Upper lobe of left lung (tissue), 6 donors: Measurements from ENCODE around the gene S100A8. TPM values are rescaled to one million over a fixed set of nuclear protein-coding genes. Genes with fewer than 3 reads are reported as not detected.

Experiments
- ATAC-seq, 2 donors: fragments of 200-7000 bp; cut with Tn5 transposase; one replicate each; pipeline ENCODE4 v1.9.1; 2022; ENCODE audit warnings: mild to moderate bottlenecking in 2 of 2, moderate library complexity in 2 of 2; ENCODE audit not compliant: low FRiP score in 2 of 2
- DNase-seq, 2 donors: peaks; one replicate each; pipeline ENCODE4 v3.0.0-alpha.2; 2019 to 2020
- H3K27ac ChIP-seq, 4 donors: fragments of 200-600 bp; sonication (generic); one replicate each; pipeline ENCODE4 v1.5.1; 2016 to 2019
- H3K27me3 ChIP-seq, 4 donors: fragments of 200-600 bp; sonication (generic); one replicate each; pipeline ENCODE4 v1.5.1; 2017 to 2019
- H3K36me3 ChIP-seq, 4 donors: fragments of 200-600 bp; sonication (generic); one replicate each; pipeline ENCODE4 v1.5.1; 2016 to 2019
- H3K4me1 ChIP-seq, 4 donors: fragments of 200-600 bp; sonication (generic); one replicate each; pipeline ENCODE4 v1.5.1; 2018 to 2019
- H3K4me3 ChIP-seq, 4 donors: fragments of 200-600 bp; sonication (generic); one replicate each; pipeline ENCODE4 v1.5.1; 2017 to 2019; ENCODE audit warnings: mild to moderate bottlenecking in 2 of 4, moderate library complexity in 1 of 4
- H3K9me3 ChIP-seq, 4 donors: fragments of 200-600 bp; sonication (generic); one replicate each; pipeline ENCODE4 v1.5.1; 2018 to 2019
- CTCF ChIP-seq, 6 experiments: fragments of 450-650 bp in 4 of 6; fragments of 200-600 bp in 2 of 6; sonication (generic) in 2 of 6; IDR thresholded peaks; one replicate each; pipeline ENCODE4 v1.5.1; 2016 to 2019; ENCODE audit warnings: antibody characterized with exemption in 6 of 6
- EP300 ChIP-seq, 4 donors: sonication (generic); formaldehyde crosslinking; IDR thresholded peaks; one replicate each; pipeline ENCODE4 v1.5.1; 2017; ENCODE audit warnings: antibody characterized with exemption in 4 of 4, control low read depth in 2 of 4
- POLR2A ChIP-seq, 4 donors: fragments of 450-650 bp; IDR thresholded peaks; one replicate each; pipeline ENCODE4 v1.5.1; 2016 to 2017; ENCODE audit warnings: antibody characterized with exemption in 4 of 4, mild to moderate bottlenecking in 2 of 4
- POLR2AphosphoS5 ChIP-seq, 2 donors: sonication (generic); formaldehyde crosslinking; IDR thresholded peaks; one replicate each; pipeline ENCODE4 v1.5.1; 2017; ENCODE audit warnings: antibody characterized with exemption in 2 of 2
- WGBS, 2 donors: methylation state at CpG; one replicate each; pipeline ENCODE4 v1.1.5; 2017 to 2018; 5-methylcytosine and 5-hydroxymethylcytosine counted together
- total RNA-seq, 6 donors: library from RNA; depleted of rRNA in 4 of 6; stranded (reverse); fragments of >200 nt in 4 of 6; gene quantifications; one replicate each; pipeline versions ENCODE4 v1.1.0 to v1.2.1, GENCODE V29; 2016 to 2021
- donor health status: DM: no; HTN: no; CAD: no; lungs with moderate emphysema.
- donor health status: DM: no; HTN: yes; CAD: no; lungs with severe emphysema.

The S100A8 gene
- 100 to 1,000 TPM in 4 of 6 donors, 10 to 100 TPM in 2; 49.2 to 842 (median 194) TPM for total RNA-seq

- Histone ChIP-seq H3K9me3 (no peaks in the 10 kb centered on the region), H3K36me3 (no peaks in the 10 kb centered on the region), H3K27me3 (no peaks in the 10 kb centered on the region), H3K4me1 (peaks cover 0 to 5% (median 0%) of the 10 kb centered on the region in 4 donors), H3K27ac (peak within 1 kb of the TSS; percentile 73 to 81 (median 80)), H3K4me3 (peak within 1 kb of the TSS in 3 of 4 donors; percentile 20 to 40 (median 23))
- 61 to 62% methylated on average over 7 of the region's 7 CpGs for WGBS, 2 donors
- DNase-seq, result peak in 1 of 2 donors; percentile 84
- peak; percentile 63 to 65 for ATAC-seq
- TF ChIP-seq POLR2A (IDR thresholded peaks at IDR 0.05) (peak in 1 of 4 donors; percentile 56), CTCF (IDR thresholded peaks at IDR 0.05) (no peak), EP300 (IDR thresholded peaks at IDR 0.05) (peak in 1 of 4 donors; percentile 46), POLR2AphosphoS5 (IDR thresholded peaks at IDR 0.05) (peak in 1 of 2 donors; percentile 70)
Measured at GRCh38 chr1:153390938-153391710, at the start of gene S100A8. S100A8 (minus strand) TSS chr1:153391073; CDS start chr1:153390535, 538 bp downstream.

- TF ChIP-seq POLR2A (IDR thresholded peaks at IDR 0.05) (no peak), POLR2AphosphoS5 (IDR thresholded peaks at IDR 0.05) (no peak), CTCF (IDR thresholded peaks at IDR 0.05) (no peak), EP300 (IDR thresholded peaks at IDR 0.05) (no peak)
- no peak for ATAC-seq
- Histone ChIP-seq H3K9me3 (no peaks in the 10 kb centered on the region), H3K4me3 (no peak overlapping the region), H3K27me3 (no peaks in the 10 kb centered on the region), H3K4me1 (no peaks in the 10 kb centered on the region), H3K27ac (no peak overlapping the region), H3K36me3 (no peaks in the 10 kb centered on the region)
- no peak for DNase-seq
Measured at GRCh38 chr1:153439273-153439672, 48.4 kb upstream of the S100A8 start.

GRCh38 chr1:153438599-153438998 lies 47.7 kb upstream of the S100A8 start:
- DNase-seq (no peak), ATAC-seq (no peak)
- Histone ChIP-seq H3K4me3 (no peak overlapping the region), H3K27me3 (no peaks in the 10 kb centered on the region), H3K27ac (no peak overlapping the region), H3K4me1 (no peaks in the 10 kb centered on the region), H3K36me3 (no peaks in the 10 kb centered on the region), H3K9me3 (no peaks in the 10 kb centered on the region)
- 51 to 75% methylated on average over 4 to 7 of the region's 7 CpGs for WGBS, 2 donors
- TF ChIP-seq EP300 (IDR thresholded peaks at IDR 0.05), result no peak
- no peak for TF ChIP-seq POLR2AphosphoS5 (IDR thresholded peaks at IDR 0.05)
- TF ChIP-seq CTCF (IDR thresholded peaks at IDR 0.05), result no peak
- TF ChIP-seq POLR2A (IDR thresholded peaks at IDR 0.05), result no peak

- no peak for TF ChIP-seq POLR2A (IDR thresholded peaks at IDR 0.05)
- no peak for TF ChIP-seq POLR2AphosphoS5 (IDR thresholded peaks at IDR 0.05)
- no peak for TF ChIP-seq CTCF (IDR thresholded peaks at IDR 0.05)
- no peak for TF ChIP-seq EP300 (IDR thresholded peaks at IDR 0.05)
- DNase-seq (no peak), ATAC-seq (no peak)
- no peak overlapping the region for H3K27ac ChIP-seq
- H3K27me3 ChIP-seq, result no peaks in the 10 kb centered on the region
- no peaks in the 10 kb centered on the region for H3K4me1 ChIP-seq
- no peak overlapping the region for H3K4me3 ChIP-seq
- 88 to 92% methylated on average over 4 of the region's 4 CpGs for WGBS, 2 donors
- no peaks in the 10 kb centered on the region for H3K36me3 ChIP-seq
- no peaks in the 10 kb centered on the region for H3K9me3 ChIP-seq
Measured at GRCh38 chr1:153437236-153437635, 46.4 kb upstream of the S100A8 start.
